K562 (cell line): ENCODE measurements around the gene CLEC4E. TPM values are rescaled to one million over a fixed set of nuclear protein-coding genes. Genes with fewer than 3 reads are reported as not detected.
A peak's percentile ranks its signal among the peaks of the same experiment; 100 is the strongest.
"Not testable (repeated sequence)": the region's sequence is repeated elsewhere in the genome, so short reads cannot be mapped to it uniquely, and the experiment has no call there.

ENCODE experiments used
- ATAC-seq: fragments of 200-7000 bp; cut with Tn5 transposase; 3 replicates; pipeline ENCODE4 v1.9.1; 2020; ENCODE audit warnings: moderate library complexity
- BruUV-seq: library from RNA; stranded (reverse); fragments of 400-500 nt; replicated peaks from 2 replicates; lab custom pipeline; 2021; lab: Mats Ljungman, UMichigan
- CTCF ChIA-PET: fragments of 300-600 bp; formaldehyde crosslinking; extraction: SDS; loops from one replicate; lab custom pipeline; 2021; ENCODE audit warnings: low intra/inter-chr PET ratio; lab: Yijun Ruan, JAX
- POLR2A ChIA-PET: fragments of 300-600, 350-650 bp; sonication (Branson Sonifier 250); formaldehyde crosslinking; extraction: SDS; loops from one replicate; lab custom pipeline; 2021; ENCODE audit warnings: antibody characterized with exemption, inconsistent platforms; lab: Yijun Ruan, JAX
- DNase-seq, 4 experiments: peaks; one replicate each; pipeline versions ENCODE4 v3.0.0 to v3.0.0-alpha.2; 2011 to 2018; ENCODE audit warnings: low spot score in 3 of 4, mixed read lengths in 3 of 4; ENCODE audit errors: extremely low read depth in 1 of 4
- FAIRE-seq: peaks from 2 replicates; lab custom pipeline; 2011; peaks lifted over from hg19 to GRCh38; lab: Jason Lieb, UNC
- H2AFZ ChIP-seq: 2 replicates; pipeline ENCODE4 v1.6.0; 2011; ENCODE audit warnings: low read depth, low read length, control low read depth, inconsistent platforms
- H3K27ac ChIP-seq: fragments of 200-600 bp; 3 replicates; pipeline ENCODE4 v1.8.0; 2011; ENCODE audit warnings: low read depth, mild to moderate bottlenecking, control low read depth, inconsistent platforms, low read length, moderate library complexity, mixed read lengths; ENCODE audit errors: extremely low read depth
- H3K27me3 ChIP-seq, 2 experiments: fragments of 300-600 bp in 1 of 2; 2 replicates in 1 of 2; 3 replicates in 1 of 2; pipeline versions ENCODE4 v1.6.0 to v1.8.0; 2011; ENCODE audit warnings: inconsistent platforms in 2 of 2, low read length in 2 of 2, mild to moderate bottlenecking in 1 of 2, mixed read lengths in 1 of 2, moderate library complexity in 1 of 2; ENCODE audit not compliant: control insufficient read depth in 2 of 2, insufficient read depth in 2 of 2
- H3K36me3 ChIP-seq: fragments of 300-600 bp; 3 replicates; pipeline ENCODE4 v1.8.0; 2011; ENCODE audit warnings: mild to moderate bottlenecking, low read length, inconsistent platforms; ENCODE audit not compliant: control insufficient read depth, insufficient read depth
- H3K4me1 ChIP-seq, 2 experiments: fragments of 200-600 bp in 1 of 2; replicated peaks in 1 of 2; 2 replicates in 1 of 2; 3 replicates in 1 of 2; pipeline versions ENCODE4 v1.5.1 to v1.8.0; 2011; ENCODE audit warnings: inconsistent platforms in 2 of 2, low read length in 2 of 2, mild to moderate bottlenecking in 1 of 2, mixed read lengths in 1 of 2, moderate library complexity in 1 of 2; ENCODE audit not compliant: control insufficient read depth in 2 of 2, insufficient read depth in 2 of 2
- H3K4me2 ChIP-seq: 2 replicates; pipeline ENCODE4 v1.6.1; 2011; ENCODE audit warnings: low read length, control low read depth, inconsistent platforms, mixed read lengths; ENCODE audit not compliant: insufficient read depth
- H3K4me3 ChIP-seq: fragments of 200-600 bp; sonication (generic), shearing (Covaris generic); 2 replicates; pipeline ENCODE4 v1.5.1; 2016; ENCODE audit warnings: control low read depth, inconsistent platforms
- H3K79me2 ChIP-seq: fragments of 200-600 bp; 3 replicates; pipeline ENCODE4 v1.8.0; 2011; ENCODE audit warnings: low read length, inconsistent platforms; ENCODE audit not compliant: control insufficient read depth, insufficient read depth
- H3K9ac ChIP-seq, 2 experiments: 2 replicates each; pipeline versions ENCODE4 v1.6.0 to v1.6.1; 2011; ENCODE audit warnings: low read depth in 2 of 2, low read length in 2 of 2, control low read depth in 1 of 2, inconsistent platforms in 1 of 2, mild to moderate bottlenecking in 1 of 2, mixed read lengths in 1 of 2; ENCODE audit not compliant: insufficient read depth in 1 of 2
- H3K9me1 ChIP-seq: one replicate; pipeline ENCODE4 v1.6.0; 2011; ENCODE audit warnings: inconsistent platforms, mild to moderate bottlenecking, low read length, moderate library complexity; ENCODE audit not compliant: control insufficient read depth, insufficient read depth
- H3K9me3 ChIP-seq: replicated peaks from 2 replicates; pipeline ENCODE4 v1.5.1; 2011; ENCODE audit warnings: low read depth, low read length, inconsistent platforms; ENCODE audit not compliant: control insufficient read depth, insufficient read depth
- H4K20me1 ChIP-seq: replicated peaks from 2 replicates; pipeline ENCODE4 v1.6.1; 2011; ENCODE audit warnings: low read length, inconsistent platforms, mixed read lengths; ENCODE audit not compliant: control insufficient read depth, insufficient read depth
- NCOA2 ChIP-seq, 2 experiments: fragments of 450-650 bp; IDR thresholded peaks; 2 replicates each; pipeline ENCODE4 v1.6.1; 2018; ENCODE audit warnings: mild to moderate bottlenecking in 2 of 2, moderate library complexity in 1 of 2; ENCODE audit not compliant: partially characterized antibody in 2 of 2
- NFIC ChIP-seq: fragments of 450-650 bp; IDR thresholded peaks from 2 replicates; pipeline ENCODE4 v1.6.1; 2017; ENCODE audit warnings: mild to moderate bottlenecking, inconsistent platforms
- PURB ChIP-seq: sonication (generic); formaldehyde crosslinking; IDR thresholded peaks from 2 replicates; pipeline ENCODE4 v1.9.0; 2021; ENCODE audit warnings: low read depth, mild to moderate bottlenecking, missing genetic modification reagents
- SMARCA5 ChIP-seq: fragments of 450-650 bp; IDR thresholded peaks from 2 replicates; pipeline ENCODE4 v1.6.1; 2016
- WGBS: fragments of 100-300 bp; shearing (Covaris generic); methylation state at CpG from one replicate; pipeline ENCODE4 v1.1.6; 2016; ENCODE audit warnings: low coverage, mixed read lengths; ENCODE audit not compliant: insufficient coverage; ENCODE audit errors: missing lambda C conversion rate; 5-methylcytosine and 5-hydroxymethylcytosine counted together
- in situ Hi-C: fragments of 300-500 bp; cut with MboI; formaldehyde crosslinking; loops from 4 replicates; pipeline ENCODE4 v1.15.0; 2018; ENCODE audit warnings: inconsistent platforms, mixed read lengths
- intact Hi-C: fragments of 100-400 bp; cut with micrococcal nuclease; formaldehyde crosslinking; loops from 2 replicates; pipeline ENCODE4 v1.14.2; 2022
- polyA plus RNA-seq, 8 experiments: library from polyadenylated mRNA; depleted of rRNA in 4 of 8; stranded (reverse) in 5 of 8; unstranded in 3 of 8; fragments of >200 nt; fragmentation: Nextera tagmentation in 2 of 8; fragmentation: Illumina TruSeq in 1 of 8; extraction: Ambion mirVana in 2 of 8; extraction: Trizol in 1 of 8; gene quantifications; 2 replicates each; pipeline versions ENCODE4 v1.2.1 to v1.2.3, GENCODE V29; 2011 to 2014; ENCODE audit warnings: inconsistent platforms in 1 of 8, missing spikeins in 1 of 8
- total RNA-seq, 7 experiments: library from RNA; depleted of rRNA in 6 of 7; stranded (reverse); fragments of >200 nt in 6 of 7; fragmentation: Illumina TruSeq in 2 of 7; extraction: Trizol in 2 of 7; gene quantifications; 2 replicates each; pipeline versions ENCODE4 v1.2.1 to v1.2.3, GENCODE V29; 2011 to 2021; ENCODE audit warnings: low replicate concordance in 1 of 7

CLEC4E gene
- total and polyA plus RNA-seq, 9 of the 15 experiments (the other 6 are each of a cell fraction or from before 2014, with no cell fraction given): not detected

GRCh38 chr12:8572507-8572906 is 31.8 kb upstream of the CLEC4E start:
- POLR2A ChIA-PET: no interaction called here
- CTCF ChIA-PET: no interaction called here
- intact Hi-C loops: no loop called here
- in situ Hi-C loops: no loop called here
- no peak overlapping the region for H3K9ac ChIP-seq
- no peaks in the 10 kb centered on the region for H3K36me3 ChIP-seq
- no peak overlapping the region for H3K4me3 ChIP-seq
- H4K20me1 ChIP-seq: no peaks in the 10 kb centered on the region
- H3K27me3 ChIP-seq: no peaks in the 10 kb centered on the region; a peak in 1 of 5 replicates
- TF ChIP-seq SMARCA5 (no peak), NCOA2 (IDR thresholded peaks at IDR 0.05; ENCODE audit: partially characterized antibody in 2 of 2) (no peak)
- no peak overlapping the region for H2AFZ ChIP-seq
- WGBS: 0% methylated on average over 2 of the region's 2 CpGs
- no TSS peak for BruUV-seq
- H3K4me2 ChIP-seq: no peak overlapping the region
- ATAC-seq (no peak), FAIRE-seq (no peak), DNase-seq (no peak)
- H3K27ac ChIP-seq: no peak overlapping the region
- H3K9me1 ChIP-seq: no peaks in the 10 kb centered on the region
- H3K79me2 ChIP-seq: no peaks in the 10 kb centered on the region
- H3K9me3 ChIP-seq: no peaks in the 10 kb centered on the region
- no peaks in the 10 kb centered on the region for H3K4me1 ChIP-seq

DNA sequence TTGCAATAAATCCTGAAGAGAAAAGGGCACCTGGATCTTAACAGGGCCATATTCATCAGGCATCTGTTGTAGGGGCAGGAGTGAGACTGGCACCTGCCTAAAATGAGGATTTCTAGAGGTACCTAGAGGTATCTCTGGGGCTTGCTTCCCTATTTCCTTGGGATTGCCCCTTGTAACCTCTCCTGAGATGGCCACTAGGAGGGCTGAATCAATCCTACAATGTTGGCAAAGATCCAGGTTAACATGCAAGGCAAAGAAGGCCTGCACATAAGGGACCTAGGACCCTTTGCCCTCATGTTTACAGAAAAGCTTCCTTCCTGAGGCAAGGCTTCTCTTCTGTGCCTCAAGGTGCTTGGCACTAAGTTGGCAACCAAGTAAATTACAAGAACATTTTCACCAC is 25.8 kb upstream of the CLEC4E start:
- peaks cover 0 to 4% of the 10 kb centered on the region in 2 experiments; a peak in 1 of 5 replicates for H3K27me3 ChIP-seq
- no peaks in the 10 kb centered on the region for H4K20me1 ChIP-seq
- intact Hi-C loops: no loop called here
- no peak overlapping the region for H3K4me2 ChIP-seq
- TF ChIP-seq PURB (CRISPR knock-in tag) (no peak), NFIC (peak; percentile 64)
- ChIA-PET POLR2A (no interaction called here), CTCF (no interaction called here)
- no TSS peak for BruUV-seq
- no peak overlapping the region for H3K27ac ChIP-seq
- no peaks in the 10 kb centered on the region for H3K36me3 ChIP-seq
- no peaks in the 10 kb centered on the region for H3K9me3 ChIP-seq
- peak in 1 of 4 experiments; percentile 6 for DNase-seq
- no peaks in the 10 kb centered on the region for H3K9me1 ChIP-seq
- ATAC-seq: no peak
- FAIRE-seq: no peak
- H2AFZ ChIP-seq: no peak overlapping the region
- no peaks in the 10 kb centered on the region; a peak in 1 of 5 replicates for H3K4me1 ChIP-seq
- no peaks in the 10 kb centered on the region for H3K79me2 ChIP-seq
- no peak overlapping the region for H3K4me3 ChIP-seq
- no peak overlapping the region for H3K9ac ChIP-seq
- in situ Hi-C loops: no loop called here

- H3K9me3 ChIP-seq, H3K4me2 ChIP-seq, in situ Hi-C loops, POLR2A ChIA-PET, DNase-seq, H3K4me3 ChIP-seq, H2AFZ ChIP-seq, CTCF ChIA-PET, BruUV-seq, ATAC-seq, FAIRE-seq, H3K4me1 ChIP-seq, H3K36me3 ChIP-seq, H3K27me3 ChIP-seq, H3K9me1 ChIP-seq, H3K9ac ChIP-seq, H3K79me2 ChIP-seq, H4K20me1 ChIP-seq, H3K27ac ChIP-seq, intact Hi-C loops: not testable (repeated sequence)
- WGBS: 3% methylated on average over 2 of the region's 2 CpGs
Observed at GRCh38 chr12:8566052-8566451, 25.3 kb upstream of the CLEC4E start.
